Caco-2 (cell line): ENCODE data around the gene ARHGEF35. TPM values are rescaled to one million over a fixed set of nuclear protein-coding genes. Genes with fewer than 3 reads are reported as not detected.

Source experiments
- BruUV-seq: library from RNA; stranded (reverse); fragments of 400-500 nt; replicated peaks from 2 replicates; lab custom pipeline; 2021; lab: Mats Ljungman, UMichigan
- CTCF ChIA-PET: fragments of 300-600 bp; sonication (Branson Sonifier 250); formaldehyde crosslinking; loops from one replicate; lab custom pipeline; 2022; ENCODE audit warnings: antibody characterized with exemption; lab: Charles Lee
- POLR2A ChIA-PET: fragments of 300-600 bp; sonication (Branson Sonifier 250); formaldehyde crosslinking; loops from one replicate; lab custom pipeline; 2022; ENCODE audit warnings: antibody characterized with exemption; lab: Charles Lee
- DNase-seq, 2 experiments: peaks; one replicate each; pipeline versions ENCODE4 v3.0.0 to v3.0.0-alpha.2; 2020 to 2022
- H3K27me3 ChIP-seq: replicated peaks from 2 replicates; pipeline ENCODE4 v1.6.0; 2011; ENCODE audit warnings: low read length; ENCODE audit not compliant: control insufficient read depth, insufficient read depth
- H3K36me3 ChIP-seq: 2 replicates; pipeline ENCODE4 v1.5.1; 2011; ENCODE audit warnings: low read length; ENCODE audit not compliant: control insufficient read depth, insufficient read depth
- H3K4me1 ChIP-seq: fragments of 250-450 bp; sonication (Bioruptor Pico); 2 replicates; pipeline ENCODE4 v1.5.1; 2020; ENCODE audit warnings: mild to moderate bottlenecking
- H3K4me3 ChIP-seq: 2 replicates; pipeline ENCODE4 v1.5.1; 2011; ENCODE audit warnings: low read depth, mild to moderate bottlenecking, control low read depth, low read length
- H3K9me3 ChIP-seq: fragments of 250-450 bp; sonication (Bioruptor Pico); 2 replicates; pipeline ENCODE4 v1.5.1; 2020; ENCODE audit warnings: mild to moderate bottlenecking, moderate library complexity
- H3K27ac Mint-ChIP-seq: one replicate; pipeline ENCODE4 v1.8.0; 2022; ENCODE audit warnings: mixed read lengths; ENCODE audit not compliant: unreplicated experiment
- H3K27me3 Mint-ChIP-seq: one replicate; pipeline ENCODE4 v1.8.0; 2022; ENCODE audit warnings: mixed read lengths; ENCODE audit not compliant: insufficient read depth, unreplicated experiment
- H3K36me3 Mint-ChIP-seq: one replicate; pipeline ENCODE4 v1.8.0; 2022; ENCODE audit warnings: mild to moderate bottlenecking, mixed read lengths; ENCODE audit not compliant: insufficient read depth, unreplicated experiment
- H3K4me1 Mint-ChIP-seq: one replicate; pipeline ENCODE4 v1.8.0; 2022; ENCODE audit warnings: low read depth, mixed read lengths; ENCODE audit not compliant: unreplicated experiment
- H3K4me3 Mint-ChIP-seq: one replicate; pipeline ENCODE4 v1.8.0; 2022; ENCODE audit warnings: mild to moderate bottlenecking, moderate library complexity, mixed read lengths; ENCODE audit not compliant: unreplicated experiment
- H3K9me3 Mint-ChIP-seq: one replicate; pipeline ENCODE4 v1.8.0; 2022; ENCODE audit warnings: mixed read lengths; ENCODE audit not compliant: unreplicated experiment
- intact Hi-C: fragments of 100-400 bp; cut with micrococcal nuclease; formaldehyde crosslinking; loops from one replicate; pipeline ENCODE4 v1.10.0; 2022; ENCODE audit not compliant: unreplicated experiment
- total RNA-seq: library from RNA; stranded (reverse); gene quantifications from 2 replicates; pipeline ENCODE4 v1.2.3, GENCODE V29; 2022
- TF ChIP-seq, protein P1 (sequence below), 2 experiments: fragments of 200-600 bp in 1 of 2; IDR thresholded peaks; 1 replicate in 1 of 2; 2 replicates in 1 of 2; pipeline versions ENCODE4 v1.5.1 to v1.8.0; 2011 to 2022; ENCODE audit warnings: antibody characterized with exemption in 1 of 2, control low read depth in 1 of 2, inconsistent platforms in 1 of 2, low read depth in 1 of 2, low read length in 1 of 2, mild to moderate bottlenecking in 1 of 2, moderate library complexity in 1 of 2; ENCODE audit not compliant: insufficient read depth in 1 of 2, severe bottlenecking in 1 of 2, unreplicated experiment in 1 of 2

The ARHGEF35 gene
- total RNA-seq, 1 experiment from 2014 or later: 20.5 TPM

DNA sequence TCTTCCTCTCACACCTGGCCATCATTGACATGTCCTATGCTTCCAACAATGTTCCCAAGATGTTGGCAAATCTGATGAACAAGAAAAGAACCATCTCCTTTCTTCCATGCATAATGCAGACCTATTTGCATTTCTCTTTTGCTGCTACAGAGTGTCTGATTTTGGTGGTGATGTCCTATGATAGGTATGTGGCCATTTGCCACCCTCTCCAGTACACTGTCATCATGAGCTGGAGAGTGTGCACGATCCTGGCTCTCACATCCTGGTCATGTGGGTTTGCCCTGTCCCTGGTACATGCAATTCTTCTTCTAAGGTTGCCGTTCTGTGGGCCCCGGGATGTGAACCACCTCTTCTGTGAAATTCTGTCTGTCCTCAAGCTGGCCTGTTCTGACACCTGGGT, 53.4 kb downstream of the ARHGEF35 start:
- H3K4me3 Mint-ChIP-seq: no peak overlapping the region
- intact Hi-C loops: no loop called here
- H3K27ac Mint-ChIP-seq: no peak overlapping the region
- H3K27me3 Mint-ChIP-seq: no peaks in the 10 kb centered on the region
- Histone ChIP-seq H3K9me3 (peaks cover 6% of the 10 kb centered on the region; the same call in 1 of the 2 replicates), H3K36me3 (no peaks in the 10 kb centered on the region), H3K4me3 (no peak overlapping the region), H3K27me3 (no peaks in the 10 kb centered on the region), H3K4me1 (no peaks in the 10 kb centered on the region)
- TF ChIP-seq, protein P1, sequence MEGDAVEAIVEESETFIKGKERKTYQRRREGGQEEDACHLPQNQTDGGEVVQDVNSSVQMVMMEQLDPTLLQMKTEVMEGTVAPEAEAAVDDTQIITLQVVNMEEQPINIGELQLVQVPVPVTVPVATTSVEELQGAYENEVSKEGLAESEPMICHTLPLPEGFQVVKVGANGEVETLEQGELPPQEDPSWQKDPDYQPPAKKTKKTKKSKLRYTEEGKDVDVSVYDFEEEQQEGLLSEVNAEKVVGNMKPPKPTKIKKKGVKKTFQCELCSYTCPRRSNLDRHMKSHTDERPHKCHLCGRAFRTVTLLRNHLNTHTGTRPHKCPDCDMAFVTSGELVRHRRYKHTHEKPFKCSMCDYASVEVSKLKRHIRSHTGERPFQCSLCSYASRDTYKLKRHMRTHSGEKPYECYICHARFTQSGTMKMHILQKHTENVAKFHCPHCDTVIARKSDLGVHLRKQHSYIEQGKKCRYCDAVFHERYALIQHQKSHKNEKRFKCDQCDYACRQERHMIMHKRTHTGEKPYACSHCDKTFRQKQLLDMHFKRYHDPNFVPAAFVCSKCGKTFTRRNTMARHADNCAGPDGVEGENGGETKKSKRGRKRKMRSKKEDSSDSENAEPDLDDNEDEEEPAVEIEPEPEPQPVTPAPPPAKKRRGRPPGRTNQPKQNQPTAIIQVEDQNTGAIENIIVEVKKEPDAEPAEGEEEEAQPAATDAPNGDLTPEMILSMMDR (IDR thresholded peaks at IDR 0.05; ENCODE audit: insufficient read depth in 1 of 2, low read depth in 1 of 2, low read length in 1 of 2, severe bottlenecking in 1 of 2, unreplicated experiment in 1 of 2): no peak
- H3K36me3 Mint-ChIP-seq: no peaks in the 10 kb centered on the region
- CTCF ChIA-PET: no interaction called here
- H3K9me3 Mint-ChIP-seq: peaks cover 34% of the 10 kb centered on the region
- POLR2A ChIA-PET: no interaction called here
- BruUV-seq: no TSS peak
- no peaks in the 10 kb centered on the region for H3K4me1 Mint-ChIP-seq
- no peak for DNase-seq

DNA sequence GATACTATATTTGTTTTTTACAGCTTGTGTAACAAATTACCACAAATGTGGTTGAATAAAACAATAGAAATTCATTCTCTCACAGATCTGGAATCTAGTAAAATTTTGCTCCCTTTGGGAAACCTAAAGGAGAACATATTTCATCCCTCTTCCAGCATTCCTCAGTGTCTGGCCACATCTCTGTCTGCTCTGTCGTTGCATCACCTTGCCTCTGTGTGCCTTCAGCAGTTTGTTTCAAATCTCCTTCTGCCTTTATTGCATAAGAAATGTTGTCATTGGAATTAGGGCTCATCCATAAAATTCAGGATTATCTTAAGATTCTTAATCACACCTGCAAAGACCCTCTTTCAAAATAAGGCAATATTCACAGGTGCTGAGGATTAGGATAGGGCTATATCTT, 58.1 kb downstream of the ARHGEF35 start:
- no peaks in the 10 kb centered on the region for H3K36me3 Mint-ChIP-seq
- Histone ChIP-seq H3K27me3 (no peaks in the 10 kb centered on the region), H3K4me1 (no peaks in the 10 kb centered on the region), H3K4me3 (no peak overlapping the region), H3K9me3 (0 out of 2 replicates have a peak, but pooled peaks cover 6% of the 10 kb centered on the region), H3K36me3 (no peaks in the 10 kb centered on the region)
- no TSS peak for BruUV-seq
- ChIA-PET POLR2A (no interaction called here), CTCF (no interaction called here)
- H3K27me3 Mint-ChIP-seq: no peaks in the 10 kb centered on the region
- peaks cover 23% of the 10 kb centered on the region for H3K9me3 Mint-ChIP-seq
- intact Hi-C loops: no loop called here
- no peak for DNase-seq
- no peak overlapping the region for H3K4me3 Mint-ChIP-seq
- H3K4me1 Mint-ChIP-seq: no peaks in the 10 kb centered on the region
- no peak overlapping the region for H3K27ac Mint-ChIP-seq
- TF ChIP-seq, protein P1 (IDR thresholded peaks at IDR 0.05; ENCODE audit: insufficient read depth in 1 of 2, low read depth in 1 of 2, low read length in 1 of 2, severe bottlenecking in 1 of 2, unreplicated experiment in 1 of 2): no peak

Other genes with a start within 250 kb of the ARHGEF35 start
- 1.6 TPM in 1 of 2 replicates, not detected in the other for gene OR2F1, start 241.0 kb downstream of the ARHGEF35 start, total RNA-seq
- not detected in 2 replicates for gene OR6B1, start 195.5 kb downstream of the ARHGEF35 start, total RNA-seq
- gene OR2A5, start 146.9 kb downstream of the ARHGEF35 start, total RNA-seq: not detected in 2 replicates
- gene OR2A25, start 126.0 kb downstream of the ARHGEF35 start, total RNA-seq: not detected in 2 replicates
- not detected in 2 replicates for gene OR2A12, start 109.6 kb downstream of the ARHGEF35 start, total RNA-seq
- gene OR2A2, start 86.2 kb downstream of the ARHGEF35 start, total RNA-seq: not detected in 2 replicates
- gene OR2A14, start 72.7 kb downstream of the ARHGEF35 start, total RNA-seq: not detected in 2 replicates
- gene CTAGE4, start 12.4 kb downstream of the ARHGEF35 start, total RNA-seq: not detected in 2 replicates
- gene OR2A42, start 43.8 kb upstream of the ARHGEF35 start, total RNA-seq: not detected in 2 replicates
- 1.3 and 2.0 TPM in 2 replicates for gene OR2A7, start 69.0 kb upstream of the ARHGEF35 start, total RNA-seq
- gene CTAGE8, start 73.5 kb upstream of the ARHGEF35 start, total RNA-seq: 5.7 and 6.3 TPM in 2 replicates
- not detected in 2 replicates for gene OR2A1, start 116.6 kb upstream of the ARHGEF35 start, total RNA-seq
- 21.4 and 26.4 TPM in 2 replicates for gene ARHGEF5, start 159.6 kb upstream of the ARHGEF35 start, total RNA-seq
- not detected in 2 replicates for gene NOBOX, start 207.9 kb upstream of the ARHGEF35 start, total RNA-seq